GM21723 (cell line): ENCODE results near the gene TMEM178B.
A peak's percentile ranks its signal among the peaks of the same experiment; 100 is the strongest.
"Not testable (repeated sequence)": the region's sequence is repeated elsewhere in the genome, so short reads cannot be mapped to it uniquely, and the experiment has no call there.

Experiments used
- ATAC-seq: cut with Tn5 transposase; IDR thresholded peaks from one replicate; pipeline ENCODE4 v1.9.1; 2021; ENCODE audit warnings: mild to moderate bottlenecking, moderate library complexity; ENCODE audit not compliant: unreplicated experiment

Gene TMEM178B

GRCh38 chr7:141073641-141074161, at the start of gene TMEM178B:
Gene TMEM178B, plus strand, starts transcription at chr7:141074064.
- ATAC-seq: peak; percentile 11

DNA sequence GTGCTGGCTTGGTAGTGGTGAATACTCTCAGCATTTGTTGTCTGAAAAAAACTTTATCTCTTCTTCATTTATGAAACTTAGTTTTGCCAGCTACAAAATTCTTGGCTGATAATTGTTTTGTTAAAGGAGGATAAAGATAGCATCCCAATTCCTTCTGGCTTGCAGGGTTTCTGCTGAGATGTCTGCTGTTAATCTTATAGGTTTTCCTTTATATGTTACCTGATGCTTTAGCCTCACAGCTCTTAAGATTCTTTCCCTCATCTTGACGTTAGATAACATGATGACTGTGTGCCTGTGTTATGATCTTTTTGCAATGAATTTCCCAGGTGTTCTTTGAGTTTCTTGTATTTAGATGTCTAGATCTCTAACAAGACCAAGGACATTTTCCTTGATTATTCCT, 49.2 kb upstream of the TMEM178B start:
- ATAC-seq: no peak

GRCh38 chr7:141027043-141027442, 46.8 kb upstream of the TMEM178B start:
- ATAC-seq: no peak

- ATAC-seq: no peak
These were observed 45.1 kb upstream of the TMEM178B start for GRCh38 chr7:141028767-141029166.

DNA sequence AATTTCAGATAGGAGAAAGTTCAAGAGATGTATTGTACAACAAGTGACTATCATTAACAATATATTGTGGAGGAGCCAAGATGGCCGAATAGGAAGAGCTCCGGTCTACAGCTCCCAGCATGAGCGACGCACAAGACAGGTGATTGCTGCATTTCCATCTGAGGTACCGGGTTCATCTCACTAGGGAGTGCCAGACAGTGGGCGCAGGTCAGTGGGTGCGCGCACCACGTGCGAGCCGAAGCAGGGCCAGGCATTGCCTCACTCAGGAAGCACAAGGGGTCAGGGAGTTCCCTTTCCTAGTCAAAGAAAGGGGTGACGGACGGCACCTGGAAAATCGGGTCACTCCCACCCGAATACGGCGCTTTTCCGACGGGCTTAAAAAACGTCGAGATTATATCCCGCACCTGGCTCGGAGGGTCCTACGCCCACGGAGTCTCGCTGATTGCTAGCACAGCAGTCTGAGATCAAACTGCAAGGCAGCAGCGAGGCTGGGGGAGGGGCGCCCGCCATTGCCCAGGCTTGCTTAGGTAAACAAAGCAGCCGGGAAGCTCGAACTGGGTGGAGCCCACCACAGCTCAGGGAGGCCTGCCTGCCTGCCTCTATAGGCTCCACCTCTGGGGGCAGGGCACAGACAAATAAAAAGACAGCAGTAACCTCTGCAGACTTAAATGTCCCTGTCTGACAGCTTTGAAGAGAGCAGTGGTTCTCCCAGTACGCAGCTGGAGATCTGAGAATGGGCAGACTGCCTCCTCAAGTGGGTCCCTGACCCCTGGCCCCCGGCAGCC, 41.1 kb upstream of the TMEM178B start:
- ATAC-seq: not testable (repeated sequence)

DNA sequence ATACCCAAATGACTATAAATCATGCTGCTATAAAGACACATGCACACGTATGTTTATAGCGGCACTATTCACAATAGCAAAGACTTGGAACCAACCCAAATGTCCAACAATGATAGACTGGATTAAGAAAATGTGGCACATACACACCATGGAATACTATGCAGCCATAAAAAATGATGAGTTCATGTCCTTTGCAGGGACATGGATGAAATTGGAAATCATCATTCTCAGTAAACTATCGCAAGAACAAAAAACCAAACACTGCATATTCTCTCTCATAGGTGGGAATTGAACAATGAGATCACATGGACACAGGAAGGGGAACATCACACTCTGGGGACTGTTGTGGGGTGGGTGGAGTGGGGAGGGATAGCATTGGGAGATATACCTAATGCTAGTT, 35.8 kb upstream of the TMEM178B start:
- ATAC-seq: not testable (repeated sequence)

DNA sequence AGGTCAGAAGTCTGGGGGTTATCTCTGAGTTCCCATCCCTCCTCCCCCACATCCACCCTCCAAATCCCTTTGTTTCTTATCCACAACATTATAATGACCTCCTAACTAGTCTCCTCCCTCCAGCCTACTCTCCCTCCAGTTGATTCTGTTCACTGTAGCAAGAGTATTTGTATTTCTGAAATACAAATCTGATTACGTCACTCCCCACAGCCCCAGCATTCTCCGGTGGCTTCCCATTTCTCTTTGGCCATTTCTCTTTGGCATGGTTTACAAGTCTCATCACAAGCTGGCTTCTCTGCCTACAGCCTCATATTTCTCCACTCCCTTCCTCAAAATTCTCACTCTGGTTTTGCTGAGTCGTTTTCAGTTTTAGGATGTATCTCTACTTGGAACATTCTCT, 34.5 kb upstream of the TMEM178B start:
- ATAC-seq: no peak

- ATAC-seq: no peak
These were observed 31.4 kb upstream of the TMEM178B start for GRCh38 chr7:141042222-141043193.

DNA sequence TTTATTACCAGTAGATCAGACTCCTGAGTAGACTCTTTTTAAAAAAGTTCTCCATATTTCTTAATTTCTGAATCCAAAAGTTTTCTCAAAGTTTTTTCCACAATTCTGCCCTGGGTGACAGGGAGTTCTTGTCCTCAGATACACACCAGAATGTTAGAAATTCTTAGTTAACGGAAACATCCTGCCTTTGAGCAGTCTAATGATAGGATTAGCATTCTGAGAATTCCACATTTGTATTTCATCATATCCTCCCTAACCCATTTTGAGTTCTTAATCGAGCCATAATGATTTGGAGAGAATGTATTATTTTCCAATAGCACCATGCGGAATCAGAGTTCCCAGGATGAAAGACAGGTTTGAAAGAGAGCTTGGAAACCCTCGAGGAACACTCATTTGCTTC, 30.2 kb upstream of the TMEM178B start:
- ATAC-seq: no peak

DNA sequence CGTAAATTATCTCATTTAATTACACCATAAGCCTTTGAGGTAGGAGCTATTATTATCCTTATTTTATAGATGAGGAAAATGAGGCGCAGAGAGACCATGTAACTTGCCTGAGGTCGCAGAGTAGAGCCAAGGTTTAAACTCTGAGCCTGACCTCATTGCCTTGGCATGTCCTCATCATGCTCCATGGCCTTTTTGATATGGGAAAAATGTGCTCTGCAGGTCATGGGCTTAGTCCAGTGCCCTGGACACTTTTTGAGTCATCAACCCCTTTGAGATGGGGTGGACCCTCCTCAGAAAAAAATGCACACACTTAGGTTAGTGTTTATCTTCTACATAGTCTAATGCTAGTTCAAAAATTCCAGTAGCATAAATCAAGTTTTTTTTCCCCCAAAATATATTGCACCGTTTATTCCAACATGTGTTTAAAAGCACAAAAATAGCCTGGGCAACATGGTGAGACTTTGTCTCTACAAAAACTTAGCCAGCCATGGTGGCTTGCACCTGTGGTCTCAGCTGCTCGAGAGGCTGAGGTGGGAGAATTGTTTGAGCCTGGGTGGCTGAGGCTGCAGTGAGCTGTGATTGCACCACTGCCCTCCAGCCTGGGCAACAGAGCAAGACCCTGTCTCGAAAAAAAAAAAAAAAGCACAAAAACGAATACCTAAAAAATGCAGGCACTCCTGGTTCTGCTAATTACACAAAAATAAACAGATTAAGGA, 28.6 kb upstream of the TMEM178B start:
- no peak for ATAC-seq

GRCh38 chr7:141045842-141046620, 27.8 kb upstream of the TMEM178B start:
- no peak for ATAC-seq

- ATAC-seq: no peak
These were observed 20.2 kb upstream of the TMEM178B start for GRCh38 chr7:141053626-141054025.

DNA sequence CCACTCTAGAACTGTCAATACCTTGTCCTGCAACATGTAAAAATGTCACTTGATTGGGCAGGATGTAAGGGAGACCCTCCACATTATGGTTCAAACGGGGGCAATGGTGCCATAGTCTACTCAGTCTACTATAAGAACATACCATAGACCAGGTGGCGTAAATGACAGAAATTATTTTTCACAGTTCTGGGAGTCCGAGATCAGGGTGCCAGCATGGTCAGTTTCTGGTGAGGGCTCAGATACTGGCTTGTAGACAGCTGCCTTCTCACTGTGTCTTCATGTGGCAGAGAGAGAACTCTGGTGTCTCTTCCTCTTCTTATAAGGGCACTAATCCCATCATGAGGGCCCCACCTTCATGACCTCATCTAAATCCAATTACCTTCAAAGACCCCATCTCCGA, 18.7 kb upstream of the TMEM178B start:
- no peak for ATAC-seq

- ATAC-seq: no peak
These were observed 16.1 kb upstream of the TMEM178B start for GRCh38 chr7:141057788-141058187.

- ATAC-seq: not testable (repeated sequence)
These were observed 6.0 kb upstream of the TMEM178B start for GRCh38 chr7:141067856-141068255.

DNA sequence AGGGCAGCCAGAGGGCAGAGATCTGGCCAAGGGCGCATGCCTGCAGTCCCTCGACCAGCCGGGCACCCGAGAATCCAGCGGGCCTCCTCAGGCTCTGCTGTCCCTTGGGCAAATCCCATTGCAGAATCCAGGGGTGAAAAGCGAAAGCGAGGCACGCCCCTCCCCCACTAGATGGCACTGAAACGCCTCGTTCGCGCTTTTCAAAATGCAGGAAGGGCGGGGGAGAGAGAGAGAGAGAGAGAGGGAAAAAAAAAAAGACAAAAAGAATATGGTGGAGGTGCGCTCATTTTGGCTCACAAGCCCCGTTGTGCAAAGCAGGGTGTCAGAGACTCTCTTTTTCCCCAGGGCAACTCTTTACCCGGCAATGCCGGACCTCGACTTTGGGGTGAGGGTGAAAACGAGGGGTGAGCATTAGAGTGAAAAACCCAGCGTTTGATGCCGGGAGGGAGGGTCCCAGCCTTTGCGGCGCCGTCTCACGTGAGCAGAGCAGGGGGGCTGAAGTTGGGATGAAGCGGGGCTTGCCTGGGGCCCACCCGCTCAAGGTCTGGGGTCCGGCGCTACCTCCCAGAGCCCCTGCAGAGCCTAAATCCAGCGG, 2.5 kb upstream of the TMEM178B start:
- ATAC-seq: no peak

GRCh38 chr7:141071855-141072547, 1.9 kb upstream of the TMEM178B start:
- no peak for ATAC-seq

GRCh38 chr7:141072548-141073172, 1.2 kb upstream of the TMEM178B start:
- ATAC-seq: no peak

- ATAC-seq: peak; percentile 22
These were observed 657 bp upstream of the TMEM178B start for GRCh38 chr7:141073173-141073640.
